ENCODE measurements around the gene TMSB4X.

The TMSB4X gene

GRCh38 chrX:12986164-12986779 is 11.4 kb downstream of the TMSB4X start:
- no peak overlapping the region for H3K14ac ChIP-seq (ENCODE audit: low read length)
- no peak overlapping the region for H2AFZ ChIP-seq (ENCODE audit: low read length)
- no peak overlapping the region for H2BK15ac ChIP-seq (ENCODE audit: low read length)
- no peak overlapping the region for H2BK12ac ChIP-seq (ENCODE audit: low read length)
- H3K4ac ChIP-seq (ENCODE audit: low read length) = no peak overlapping the region
- no peak overlapping the region for H4K8ac ChIP-seq (ENCODE audit: low read depth, low read length)
- H3K9ac ChIP-seq (ENCODE audit: low read depth, low read length, poor library complexity) = no peak overlapping the region
- no peaks in the 10 kb centered on the region for H3K4me1 ChIP-seq (ENCODE audit: control insufficient read depth in 2 of 2, insufficient read depth in 1 of 2, low read depth in 1 of 2, low read length in 2 of 2)
- DNase-seq (ENCODE audit: low spot score) = no peak
- no peak overlapping the region for H3K4me3 ChIP-seq (ENCODE audit: low read length in 2 of 2)
- no peak overlapping the region for H2BK120ac ChIP-seq (ENCODE audit: low read depth, low read length)
- no CpG with 5 or more reads among the region's 4 CpGs for WGBS, 2 donors (ENCODE audit: extremely low coverage in 2 of 2, insufficient read length in 2 of 2, insufficient replicate concordance in 1 of 2)
- H3K4me2 ChIP-seq (ENCODE audit: insufficient read depth, low read length, poor library complexity, severe bottlenecking) = no peak overlapping the region
- H3K79me1 ChIP-seq (ENCODE audit: low read depth, low read length) = no peaks in the 10 kb centered on the region
- no peak overlapping the region for H3K27ac ChIP-seq (replicated peaks; ENCODE audit: low read length)
- no peaks in the 10 kb centered on the region for H3K9me3 ChIP-seq (replicated peaks in 1 of 2; ENCODE audit: control insufficient read depth in 2 of 2, insufficient read depth in 1 of 2, low read depth in 1 of 2, low read length in 2 of 2)
- H3K27me3 ChIP-seq (ENCODE audit: control insufficient read depth in 3 of 3, insufficient read depth in 3 of 3, low read depth in 1 of 3, low read length in 3 of 3) = no peaks in the 10 kb centered on the region
- no peak overlapping the region for H2BK5ac ChIP-seq (ENCODE audit: low read length)
- H3K36me3 ChIP-seq (replicated peaks in 1 of 2; ENCODE audit: control insufficient read depth in 2 of 2, insufficient read depth in 2 of 2, low read length in 2 of 2) = no peaks in the 10 kb centered on the region
- H3K23ac ChIP-seq (ENCODE audit: low read depth, low read length, poor library complexity) = no peak overlapping the region
- H2AK5ac ChIP-seq (ENCODE audit: low read depth, low read length) = no peak overlapping the region
- no peak overlapping the region for H4K91ac ChIP-seq (ENCODE audit: low read depth, low read length, poor library complexity)
- H3K18ac ChIP-seq (ENCODE audit: low read length) = no peak overlapping the region

GRCh38 chrX:12986886-12987285 is 12.0 kb downstream of the TMSB4X start:
- no peak overlapping the region for H3K18ac ChIP-seq (ENCODE audit: low read length)
- no peak overlapping the region for H3K4me3 ChIP-seq (ENCODE audit: low read length in 2 of 2)
- H4K91ac ChIP-seq (ENCODE audit: low read depth, low read length, poor library complexity) = no peak overlapping the region
- no peak overlapping the region for H2BK120ac ChIP-seq (ENCODE audit: low read depth, low read length)
- H3K79me1 ChIP-seq (ENCODE audit: low read depth, low read length) = no peaks in the 10 kb centered on the region
- no peak overlapping the region for H4K8ac ChIP-seq (ENCODE audit: low read depth, low read length)
- no peak overlapping the region for H2BK5ac ChIP-seq (ENCODE audit: low read length)
- no peaks in the 10 kb centered on the region for H3K36me3 ChIP-seq (replicated peaks in 1 of 2; ENCODE audit: control insufficient read depth in 2 of 2, insufficient read depth in 2 of 2, low read length in 2 of 2)
- H3K9me3 ChIP-seq (replicated peaks in 1 of 2; ENCODE audit: control insufficient read depth in 2 of 2, insufficient read depth in 1 of 2, low read depth in 1 of 2, low read length in 2 of 2) = no peaks in the 10 kb centered on the region
- no peaks in the 10 kb centered on the region for H3K27me3 ChIP-seq (ENCODE audit: control insufficient read depth in 3 of 3, insufficient read depth in 3 of 3, low read depth in 1 of 3, low read length in 3 of 3)
- no peak overlapping the region for H2BK12ac ChIP-seq (ENCODE audit: low read length)
- no peak overlapping the region for H3K4ac ChIP-seq (ENCODE audit: low read length)
- H3K9ac ChIP-seq (ENCODE audit: low read depth, low read length, poor library complexity) = no peak overlapping the region
- no peak overlapping the region for H3K14ac ChIP-seq (ENCODE audit: low read length)
- no peaks in the 10 kb centered on the region for H3K4me1 ChIP-seq (ENCODE audit: control insufficient read depth in 2 of 2, insufficient read depth in 1 of 2, low read depth in 1 of 2, low read length in 2 of 2)
- no peak overlapping the region for H3K27ac ChIP-seq (replicated peaks; ENCODE audit: low read length)
- H3K4me2 ChIP-seq (ENCODE audit: insufficient read depth, low read length, poor library complexity, severe bottlenecking) = no peak overlapping the region
- WGBS, 2 donors (ENCODE audit: extremely low coverage in 2 of 2, insufficient read length in 2 of 2, insufficient replicate concordance in 1 of 2) = no CpG with 5 or more reads among the region's 2 CpGs
- no peak overlapping the region for H3K23ac ChIP-seq (ENCODE audit: low read depth, low read length, poor library complexity)
- no peak for DNase-seq (ENCODE audit: low spot score)
- H2AFZ ChIP-seq (ENCODE audit: low read length) = no peak overlapping the region
- no peak overlapping the region for H2BK15ac ChIP-seq (ENCODE audit: low read length)
- H2AK5ac ChIP-seq (ENCODE audit: low read depth, low read length) = no peak overlapping the region

DNA sequence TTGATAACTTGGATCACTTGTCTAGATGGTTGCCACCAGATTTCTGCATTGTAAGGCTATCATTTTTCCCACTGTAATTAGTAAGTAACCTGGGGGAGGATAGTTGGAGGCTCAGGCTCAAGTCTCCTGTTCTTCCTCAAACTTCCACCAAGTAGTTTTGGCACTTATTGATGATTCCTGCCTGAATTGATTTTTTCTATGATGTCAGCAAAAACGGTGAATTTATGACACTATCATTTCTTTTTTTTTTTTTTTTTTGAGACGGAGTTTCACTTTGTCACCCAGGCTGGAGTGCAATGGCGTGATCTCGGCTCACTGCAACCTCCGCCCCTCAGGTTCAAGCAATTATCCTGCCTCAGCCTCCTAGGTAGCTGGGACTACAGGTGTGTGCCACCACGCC is 12.4 kb downstream of the TMSB4X start:
- no peak overlapping the region for H4K91ac ChIP-seq (ENCODE audit: low read depth, low read length, poor library complexity)
- H3K27me3 ChIP-seq (ENCODE audit: control insufficient read depth in 3 of 3, insufficient read depth in 3 of 3, low read depth in 1 of 3, low read length in 3 of 3) = no peaks in the 10 kb centered on the region
- no peak overlapping the region for H3K4ac ChIP-seq (ENCODE audit: low read length)
- no peak overlapping the region for H4K8ac ChIP-seq (ENCODE audit: low read depth, low read length)
- H2BK120ac ChIP-seq (ENCODE audit: low read depth, low read length) = no peak overlapping the region
- H3K4me1 ChIP-seq (ENCODE audit: control insufficient read depth in 2 of 2, insufficient read depth in 1 of 2, low read depth in 1 of 2, low read length in 2 of 2) = no peaks in the 10 kb centered on the region
- no peak overlapping the region for H3K4me2 ChIP-seq (ENCODE audit: insufficient read depth, low read length, poor library complexity, severe bottlenecking)
- no peak overlapping the region for H2AFZ ChIP-seq (ENCODE audit: low read length)
- no peaks in the 10 kb centered on the region for H3K36me3 ChIP-seq (replicated peaks in 1 of 2; ENCODE audit: control insufficient read depth in 2 of 2, insufficient read depth in 2 of 2, low read length in 2 of 2)
- no peak for DNase-seq (ENCODE audit: low spot score)
- H3K9me3 ChIP-seq (replicated peaks in 1 of 2; ENCODE audit: control insufficient read depth in 2 of 2, insufficient read depth in 1 of 2, low read depth in 1 of 2, low read length in 2 of 2) = no peaks in the 10 kb centered on the region
- H3K4me3 ChIP-seq (ENCODE audit: low read length in 2 of 2) = no peak overlapping the region
- no peak overlapping the region for H3K18ac ChIP-seq (ENCODE audit: low read length)
- no peak overlapping the region for H2BK15ac ChIP-seq (ENCODE audit: low read length)
- no peak overlapping the region for H2BK12ac ChIP-seq (ENCODE audit: low read length)
- no CpG with 5 or more reads among the region's 6 CpGs for WGBS, 2 donors (ENCODE audit: extremely low coverage in 2 of 2, insufficient read length in 2 of 2, insufficient replicate concordance in 1 of 2)
- no peak overlapping the region for H2AK5ac ChIP-seq (ENCODE audit: low read depth, low read length)
- H2BK5ac ChIP-seq (ENCODE audit: low read length) = no peak overlapping the region
- H3K9ac ChIP-seq (ENCODE audit: low read depth, low read length, poor library complexity) = no peak overlapping the region
- no peaks in the 10 kb centered on the region for H3K79me1 ChIP-seq (ENCODE audit: low read depth, low read length)
- H3K23ac ChIP-seq (ENCODE audit: low read depth, low read length, poor library complexity) = no peak overlapping the region
- no peak overlapping the region for H3K14ac ChIP-seq (ENCODE audit: low read length)
- H3K27ac ChIP-seq (replicated peaks; ENCODE audit: low read length) = no peak overlapping the region

- H4K91ac ChIP-seq (ENCODE audit: low read depth, low read length, poor library complexity) = no peak overlapping the region
- no peak overlapping the region for H3K4me2 ChIP-seq (ENCODE audit: insufficient read depth, low read length, poor library complexity, severe bottlenecking)
- no peak overlapping the region for H3K4ac ChIP-seq (ENCODE audit: low read length)
- H3K36me3 ChIP-seq (replicated peaks in 1 of 2; ENCODE audit: control insufficient read depth in 2 of 2, insufficient read depth in 2 of 2, low read length in 2 of 2) = no peaks in the 10 kb centered on the region
- no peak overlapping the region for H3K4me3 ChIP-seq (ENCODE audit: low read length in 2 of 2)
- H2BK5ac ChIP-seq (ENCODE audit: low read length) = no peak overlapping the region
- H2BK120ac ChIP-seq (ENCODE audit: low read depth, low read length) = no peak overlapping the region
- no peak overlapping the region for H3K9ac ChIP-seq (ENCODE audit: low read depth, low read length, poor library complexity)
- no peak overlapping the region for H3K14ac ChIP-seq (ENCODE audit: low read length)
- no peak overlapping the region for H2BK15ac ChIP-seq (ENCODE audit: low read length)
- no peaks in the 10 kb centered on the region for H3K27me3 ChIP-seq (ENCODE audit: control insufficient read depth in 3 of 3, insufficient read depth in 3 of 3, low read depth in 1 of 3, low read length in 3 of 3)
- no peak overlapping the region for H2AK5ac ChIP-seq (ENCODE audit: low read depth, low read length)
- H2AFZ ChIP-seq (ENCODE audit: low read length) = no peak overlapping the region
- no peaks in the 10 kb centered on the region for H3K79me1 ChIP-seq (ENCODE audit: low read depth, low read length)
- no peak overlapping the region for H3K18ac ChIP-seq (ENCODE audit: low read length)
- WGBS, 2 donors (ENCODE audit: extremely low coverage in 2 of 2, insufficient read length in 2 of 2, insufficient replicate concordance in 1 of 2) = no CpG with 5 or more reads among the region's 8 CpGs
- no peak overlapping the region for H4K8ac ChIP-seq (ENCODE audit: low read depth, low read length)
- no peak overlapping the region for H3K27ac ChIP-seq (replicated peaks; ENCODE audit: low read length)
- H3K23ac ChIP-seq (ENCODE audit: low read depth, low read length, poor library complexity) = no peak overlapping the region
- H3K9me3 ChIP-seq (replicated peaks in 1 of 2; ENCODE audit: control insufficient read depth in 2 of 2, insufficient read depth in 1 of 2, low read depth in 1 of 2, low read length in 2 of 2) = no peaks in the 10 kb centered on the region
- H3K4me1 ChIP-seq (ENCODE audit: control insufficient read depth in 2 of 2, insufficient read depth in 1 of 2, low read depth in 1 of 2, low read length in 2 of 2) = no peaks in the 10 kb centered on the region
- no peak for DNase-seq (ENCODE audit: low spot score)
- H2BK12ac ChIP-seq (ENCODE audit: low read length) = no peak overlapping the region
Observed at GRCh38 chrX:12987900-12988594, 13.1 kb downstream of the TMSB4X start.

Data from neuronal stem cell (in vitro differentiated cells).